Measurements from ENCODE around the gene NCKAP5. TPM values are rescaled to one million over a fixed set of nuclear protein-coding genes. Genes with fewer than 3 reads are reported as not detected.

The NCKAP5 gene
- total and polyA plus RNA-seq, 2 of the 8 experiments (the other 6 are each of a cell fraction or from before 2014, with no cell fraction given), result 0.27 to 0.86 TPM

DNA sequence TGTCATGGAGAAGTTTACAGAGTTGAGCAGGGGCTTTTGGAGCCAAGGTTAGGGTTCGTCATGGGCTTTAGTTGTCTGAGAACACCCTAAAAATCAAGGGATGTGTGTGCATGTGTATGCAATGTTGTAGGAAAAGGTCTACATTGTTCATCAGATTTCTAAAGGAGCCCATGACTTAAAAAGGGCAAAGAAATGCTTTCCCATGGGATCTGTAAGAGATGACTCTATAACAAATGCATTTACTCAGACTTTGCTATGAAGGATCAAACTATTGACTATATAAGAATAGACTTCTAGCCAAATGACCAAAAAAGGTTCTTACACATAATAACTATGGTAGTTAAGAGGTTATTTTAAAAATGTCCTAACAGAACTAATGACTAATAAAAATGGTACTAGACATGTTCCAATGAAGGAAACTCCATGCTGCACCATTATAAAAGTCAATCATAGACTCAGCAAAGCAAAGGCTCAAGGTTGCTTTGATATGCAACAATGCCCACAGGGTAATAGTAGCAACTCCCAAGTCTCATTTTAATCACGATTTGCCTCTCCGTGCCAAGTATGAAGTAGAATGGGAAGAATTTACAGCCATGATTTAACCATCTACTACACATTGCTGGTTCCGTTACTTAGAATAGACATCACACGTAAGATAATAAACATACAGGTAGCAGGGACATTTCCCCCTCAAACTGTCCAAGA is 158.5 kb downstream of the NCKAP5 start:
- Histone ChIP-seq H2BK15ac (ENCODE audit: low read length) (no peak overlapping the region), H4K91ac (replicated peaks; ENCODE audit: insufficient read length, low read length) (no peak overlapping the region), H3K4ac (replicated peaks; ENCODE audit: insufficient read length, low read depth, low read length) (no peak overlapping the region), H2BK20ac (ENCODE audit: low read length) (no peak overlapping the region), H3K4me3 (ENCODE audit: extremely low read depth in 1 of 4, insufficient read depth in 2 of 4, low read depth in 3 of 4, low read length in 4 of 4) (no peak overlapping the region), H3K9me3 (ENCODE audit: insufficient read depth in 2 of 2, low read depth in 1 of 2, low read length in 1 of 2) (no peaks in the 10 kb centered on the region), H2BK12ac (ENCODE audit: low read depth, low read length) (no peak overlapping the region), H4K5ac (ENCODE audit: insufficient read length, low read depth, low read length) (no peak overlapping the region), H2AK5ac (ENCODE audit: low read depth, low read length) (no peak overlapping the region), H3K36me3 (ENCODE audit: control insufficient read depth in 2 of 4, insufficient read depth in 4 of 4, low read length in 3 of 4) (no peaks in the 10 kb centered on the region), H3K23ac (ENCODE audit: insufficient read length) (no peak overlapping the region), H2AFZ (ENCODE audit: low read length) (no peak overlapping the region), H3K79me1 (ENCODE audit: low read depth, low read length) (no peaks in the 10 kb centered on the region), H3K4me2 (ENCODE audit: insufficient read depth in 1 of 2, low read depth in 2 of 2, low read length in 2 of 2) (no peak overlapping the region), H2BK5ac (ENCODE audit: low read depth, low read length) (no peak overlapping the region), H3K79me2 (ENCODE audit: control insufficient read depth in 1 of 2, insufficient read depth in 2 of 2, low read length in 2 of 2) (no peaks in the 10 kb centered on the region), H3K4me1 (replicated peaks in 1 of 4; ENCODE audit: control insufficient read depth in 3 of 4, insufficient read depth in 4 of 4, low read length in 3 of 4) (no peaks in the 10 kb centered on the region; a peak in 1 of 7 replicates), H3K14ac (ENCODE audit: insufficient read length) (no peak overlapping the region), H4K8ac (ENCODE audit: extremely low read depth, insufficient read depth, low read length) (no peak overlapping the region), H3K27ac (ENCODE audit: low read depth, low read length) (no peak overlapping the region), H3K23me2 (ENCODE audit: low read depth, low read length) (no peaks in the 10 kb centered on the region), H4K20me1 (replicated peaks in 1 of 2; ENCODE audit: control insufficient read depth in 1 of 2, insufficient read depth in 2 of 2, low read length in 2 of 2) (no peaks in the 10 kb centered on the region), H3K18ac (ENCODE audit: extremely low read depth, low read length) (no peak overlapping the region), H3K27me3 (replicated peaks in 1 of 4; ENCODE audit: control insufficient read depth in 3 of 4, extremely low read depth in 1 of 4, insufficient read depth in 3 of 4, low read length in 3 of 4) (no peaks in the 10 kb centered on the region; a peak in 2 of 7 replicates), H3K56ac (replicated peaks; ENCODE audit: insufficient read length, low read depth, low read length) (no peak overlapping the region), H3K9ac (replicated peaks in 1 of 4; ENCODE audit: extremely low read depth in 1 of 4, low read depth in 3 of 4, low read length in 3 of 4) (no peak overlapping the region), H2BK120ac (replicated peaks; ENCODE audit: low read depth, low read length) (no peak overlapping the region)
- FAIRE-seq (no peak), DNase-seq (ENCODE audit: low read depth in 1 of 2, low spot score in 2 of 2) (no peak)
- ChIA-PET POLR2A (ENCODE audit: partially characterized antibody) (no interaction called here), CTCF (ENCODE audit: partially characterized antibody) (no interaction called here)
- 74% methylated on average over 5 of the region's 5 CpGs; no CpG with 5 or more reads in 1 of the 2 experiments for WGBS, 2 experiments (ENCODE audit: extremely low coverage in 1 of 2, insufficient coverage in 1 of 2, insufficient read length in 1 of 2, insufficient replicate concordance in 2 of 2, low coverage in 1 of 2, low lambda C conversion rate in 2 of 2, missing lambda C conversion rate in 1 of 2)
- no peak for TF ChIP-seq KDM1A (IDR thresholded peaks at IDR 0.05; ENCODE audit: borderline replicate concordance, low read length)
- TF ChIP-seq POLR2A (IDR thresholded peaks at IDR 0.05; ENCODE audit: control extremely low read depth in 1 of 2, low read depth in 2 of 2, low read length in 2 of 2), result no peak
- TF ChIP-seq, protein P1, sequence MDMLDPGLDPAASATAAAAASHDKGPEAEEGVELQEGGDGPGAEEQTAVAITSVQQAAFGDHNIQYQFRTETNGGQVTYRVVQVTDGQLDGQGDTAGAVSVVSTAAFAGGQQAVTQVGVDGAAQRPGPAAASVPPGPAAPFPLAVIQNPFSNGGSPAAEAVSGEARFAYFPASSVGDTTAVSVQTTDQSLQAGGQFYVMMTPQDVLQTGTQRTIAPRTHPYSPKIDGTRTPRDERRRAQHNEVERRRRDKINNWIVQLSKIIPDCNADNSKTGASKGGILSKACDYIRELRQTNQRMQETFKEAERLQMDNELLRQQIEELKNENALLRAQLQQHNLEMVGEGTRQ (IDR thresholded peaks at IDR 0.05; ENCODE audit: low read length), result no peak
